Measurements from ENCODE around the gene ZNF576. TPM values are rescaled to one million over a fixed set of nuclear protein-coding genes. Genes with fewer than 3 reads are reported as not detected.

The ZNF576 gene
- total and polyA plus RNA-seq, 2 donors (not counting 3 experiments of a cell fraction or from before 2014, with no cell fraction given): 19.5 to 27.7 TPM

GRCh38 chr19:43623889-43624670 is 27.7 kb downstream of the ZNF576 start:
- no TSS peak for BruUV-seq (replicated peaks)
- CTCF ChIA-PET: interaction anchor here (0.8 kb wide), 1 partner anchor 29 kb away, joined by 3 read pairs; no protein-coding TSS in a partner anchor
- no peaks in the 10 kb centered on the region for H4K20me1 ChIP-seq (replicated peaks; ENCODE audit: control insufficient read depth, extremely low read depth, insufficient read depth, low read length)
- H3K27me3 ChIP-seq (ENCODE audit: control insufficient read depth in 2 of 2, insufficient read depth in 2 of 2, low read length in 2 of 2): no peaks in the 10 kb centered on the region
- H3K9me1 ChIP-seq (replicated peaks; ENCODE audit: control insufficient read depth, extremely low read depth, insufficient read depth, low read length): no peaks in the 10 kb centered on the region
- no peak overlapping the region for H3K4me2 ChIP-seq (ENCODE audit: insufficient read depth, low read length)
- FAIRE-seq (no peak), DNase-seq (ENCODE audit: low read depth, low spot score) (no peak)
- H2AFZ ChIP-seq (ENCODE audit: low read depth, low read length): no peak overlapping the region
- H3K36me3 ChIP-seq (ENCODE audit: control insufficient read depth in 2 of 2, extremely low read depth in 1 of 2, insufficient read depth in 2 of 2, low read length in 2 of 2): no peaks in the 10 kb centered on the region
- no peak overlapping the region for H3K4me3 ChIP-seq (replicated peaks in 1 of 3; ENCODE audit: insufficient read depth in 1 of 3, low read depth in 1 of 3, low read length in 3 of 3)
- H3K9ac ChIP-seq (replicated peaks; ENCODE audit: extremely low read depth, insufficient read depth, low read length): no peak overlapping the region
- H3K27ac ChIP-seq (ENCODE audit: insufficient read depth, low read depth, low read length): no peak overlapping the region
- no peak for TF ChIP-seq JUN (IDR thresholded peaks at IDR 0.05; ENCODE audit: borderline replicate concordance, insufficient read depth, insufficient read length, low read depth)
- no peak for TF ChIP-seq GATA2 (IDR thresholded peaks at IDR 0.05; ENCODE audit: insufficient read depth, insufficient read length, low read depth, low read length)
- no peak for TF ChIP-seq POLR2AphosphoS5 (IDR thresholded peaks at IDR 0.05; ENCODE audit: insufficient read depth, low read depth, low read length)
- TF ChIP-seq EZH2 (IDR thresholded peaks at IDR 0.05; ENCODE audit: borderline replicate concordance, low read depth, low read length, severe bottlenecking): no peak
- no peak for TF ChIP-seq POLR2A (IDR thresholded peaks at IDR 0.05; ENCODE audit: low read depth, low read length)
- no peak for TF ChIP-seq FOS (IDR thresholded peaks at IDR 0.05; ENCODE audit: borderline replicate concordance, insufficient read depth, low read length)
- POLR2A ChIA-PET: no interaction called here
- no peaks in the 10 kb centered on the region for H3K9me3 ChIP-seq (replicated peaks; ENCODE audit: control insufficient read depth, insufficient read depth, low read length)
- H3K4me1 ChIP-seq (ENCODE audit: control insufficient read depth, extremely low read depth, insufficient read depth, low read length): peaks cover 7% of the 10 kb centered on the region
- dilution Hi-C loops (cut with MboI; ENCODE audit: extremely low pct_ligation_motif_present, low sequenced_read_pairs) (no loop called here), intact Hi-C loops (cut with micrococcal nuclease) (no loop called here)
- H3K79me2 ChIP-seq (ENCODE audit: control insufficient read depth, insufficient read depth, low read length): no peaks in the 10 kb centered on the region

- DNase-seq (ENCODE audit: low read depth, low spot score) (no peak), FAIRE-seq (no peak)
- H3K36me3 ChIP-seq (ENCODE audit: control insufficient read depth in 2 of 2, extremely low read depth in 1 of 2, insufficient read depth in 2 of 2, low read length in 2 of 2): no peaks in the 10 kb centered on the region
- H3K9me1 ChIP-seq (replicated peaks; ENCODE audit: control insufficient read depth, extremely low read depth, insufficient read depth, low read length): no peaks in the 10 kb centered on the region
- no peaks in the 10 kb centered on the region for H3K9me3 ChIP-seq (replicated peaks; ENCODE audit: control insufficient read depth, insufficient read depth, low read length)
- ChIA-PET CTCF (no interaction called here), POLR2A (no interaction called here)
- no peaks in the 10 kb centered on the region for H3K79me2 ChIP-seq (ENCODE audit: control insufficient read depth, insufficient read depth, low read length)
- H3K27ac ChIP-seq (ENCODE audit: insufficient read depth, low read depth, low read length): no peak overlapping the region
- H4K20me1 ChIP-seq (replicated peaks; ENCODE audit: control insufficient read depth, extremely low read depth, insufficient read depth, low read length): no peaks in the 10 kb centered on the region
- TF ChIP-seq POLR2A (IDR thresholded peaks at IDR 0.05; ENCODE audit: low read depth, low read length) (no peak), MYC (IDR thresholded peaks at IDR 0.05; ENCODE audit: low read depth, low read length) (no peak), JUN (IDR thresholded peaks at IDR 0.05; ENCODE audit: borderline replicate concordance, insufficient read depth, insufficient read length, low read depth) (no peak), FOS (IDR thresholded peaks at IDR 0.05; ENCODE audit: borderline replicate concordance, insufficient read depth, low read length) (no peak), GATA2 (IDR thresholded peaks at IDR 0.05; ENCODE audit: insufficient read depth, insufficient read length, low read depth, low read length) (no peak)
- no TSS peak for BruUV-seq (replicated peaks)
- H3K27me3 ChIP-seq (ENCODE audit: control insufficient read depth in 2 of 2, insufficient read depth in 2 of 2, low read length in 2 of 2): no peaks in the 10 kb centered on the region
- peaks cover 6% of the 10 kb centered on the region for H3K4me1 ChIP-seq (ENCODE audit: control insufficient read depth, extremely low read depth, insufficient read depth, low read length)
- dilution Hi-C loops (cut with MboI; ENCODE audit: extremely low pct_ligation_motif_present, low sequenced_read_pairs): no loop called here
- no peak overlapping the region for H3K4me2 ChIP-seq (ENCODE audit: insufficient read depth, low read length)
- H2AFZ ChIP-seq (ENCODE audit: low read depth, low read length): no peak overlapping the region
- no peak overlapping the region for H3K4me3 ChIP-seq (replicated peaks in 1 of 3; ENCODE audit: insufficient read depth in 1 of 3, low read depth in 1 of 3, low read length in 3 of 3)
- intact Hi-C loops (cut with micrococcal nuclease): no loop called here
- no peak overlapping the region for H3K9ac ChIP-seq (replicated peaks; ENCODE audit: extremely low read depth, insufficient read depth, low read length)
Measured at GRCh38 chr19:43624933-43625332, 28.5 kb downstream of the ZNF576 start.

Data from endothelial cell of umbilical vein (primary cell).